ENCODE data around the gene NAV1.
A peak's percentile ranks its signal among the peaks of the same experiment; 100 is the strongest.

The NAV1 gene

DNA sequence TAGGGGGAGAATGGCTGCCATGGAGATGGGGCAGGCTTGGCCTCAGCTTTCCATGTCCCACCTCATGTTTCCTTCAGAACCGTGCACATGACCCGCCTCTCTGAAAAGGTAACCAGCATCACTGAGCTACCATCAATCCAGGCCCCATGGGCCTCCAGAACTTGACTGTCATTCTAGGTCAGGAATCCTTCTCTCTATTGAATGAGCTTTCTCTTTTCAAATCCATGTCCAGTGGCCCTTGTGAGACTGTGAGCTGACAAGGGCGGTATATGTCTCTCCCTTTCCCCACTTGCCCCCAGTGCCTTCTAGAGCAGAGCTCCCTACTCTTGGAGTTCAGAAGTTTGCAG is 36.4 kb upstream of the NAV1 start:
- no peak overlapping the region for H3K4me3 ChIP-seq (ENCODE audit: low read depth, low read length)

GRCh38 chr1:201503397-201504176 is 35.3 kb upstream of the NAV1 start:
- H3K4me3 ChIP-seq (ENCODE audit: low read depth, low read length): no peak overlapping the region

- H3K4me3 ChIP-seq (ENCODE audit: low read depth, low read length): no peak overlapping the region
Observed at GRCh38 chr1:201504179-201504631, 34.7 kb upstream of the NAV1 start.

GRCh38 chr1:201504799-201505502 is 34.0 kb upstream of the NAV1 start:
- no peak overlapping the region for H3K4me3 ChIP-seq (ENCODE audit: low read depth, low read length)

- H3K4me3 ChIP-seq (ENCODE audit: low read depth, low read length): no peak overlapping the region
Observed at GRCh38 chr1:201505503-201505890, 33.4 kb upstream of the NAV1 start.

GRCh38 chr1:201506092-201506491 is 32.8 kb upstream of the NAV1 start:
- no peak overlapping the region for H3K4me3 ChIP-seq (ENCODE audit: low read depth, low read length)

- H3K4me3 ChIP-seq (ENCODE audit: low read depth, low read length): peak within 1 kb of the TSS; percentile 49
Observed at GRCh38 chr1:201506557-201507359, 32.2 kb upstream of the NAV1 start, which contains the start of gene CSRP1. CSRP1 (minus strand) TSS chr1:201507123; CDS start chr1:201496303, 10,820 bp downstream.

DNA sequence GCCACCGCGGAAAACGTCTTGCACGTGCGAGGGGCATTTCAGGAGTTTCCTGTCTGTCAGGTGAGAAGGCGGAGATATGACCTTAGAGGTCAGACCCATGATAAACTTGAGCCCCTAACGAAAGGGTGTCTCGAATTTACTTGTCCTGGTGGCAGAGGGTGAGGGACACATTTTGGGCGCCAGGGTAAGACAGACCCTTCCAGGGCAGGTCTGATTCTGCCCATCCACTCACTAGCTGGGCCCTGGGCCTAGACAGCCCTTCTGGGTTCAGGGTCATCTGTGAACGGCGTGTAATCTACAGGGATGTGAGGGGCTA is 31.6 kb upstream of the NAV1 start:
- H3K4me3 ChIP-seq (ENCODE audit: low read depth, low read length): peak overlapping the region; percentile 49

DNA sequence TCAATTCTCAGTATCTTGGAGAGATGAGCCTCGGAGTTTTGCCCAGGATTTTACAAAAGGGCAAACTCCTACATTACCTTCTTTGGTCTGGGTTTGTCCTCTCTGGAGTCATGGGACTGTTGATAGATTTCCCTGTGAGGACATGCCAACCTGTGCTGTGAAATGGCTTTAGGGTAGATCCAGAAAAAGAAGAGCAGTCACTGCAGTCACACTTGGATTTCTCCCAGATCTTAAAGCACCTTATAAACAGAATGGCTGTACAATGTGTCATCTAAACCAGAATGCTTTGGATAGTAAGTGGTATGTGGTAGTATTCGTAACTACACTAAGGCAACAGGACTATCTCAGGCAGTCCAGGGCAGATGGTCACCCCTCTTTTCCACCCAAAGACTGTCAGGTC is 30.1 kb upstream of the NAV1 start:
- H3K4me3 ChIP-seq (ENCODE audit: low read depth, low read length): no peak overlapping the region

- H3K4me3 ChIP-seq (ENCODE audit: low read depth, low read length): no peak overlapping the region
Observed at GRCh38 chr1:201509601-201510374, 29.1 kb upstream of the NAV1 start.

DNA sequence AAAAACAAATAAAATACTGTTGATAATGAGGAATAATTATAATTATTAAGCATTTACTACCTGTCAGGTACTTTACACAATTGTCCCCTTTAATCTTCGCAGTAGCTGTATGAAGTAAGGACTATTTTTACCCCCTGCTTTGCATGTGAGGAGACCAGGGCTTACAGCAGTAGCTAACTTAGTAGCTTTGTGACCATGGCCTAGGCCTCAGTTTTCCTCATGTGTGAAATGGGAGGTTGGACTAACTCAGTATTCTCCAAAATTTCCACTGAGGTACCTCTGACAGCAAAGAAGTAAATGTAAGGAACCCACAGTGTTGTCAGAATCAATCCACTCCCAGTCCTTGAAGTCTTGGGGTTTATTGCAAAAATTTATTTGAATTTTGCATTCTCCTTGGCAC is 28.2 kb upstream of the NAV1 start:
- H3K4me3 ChIP-seq (ENCODE audit: low read depth, low read length): no peak overlapping the region

- no peak overlapping the region for H3K4me3 ChIP-seq (ENCODE audit: low read depth, low read length)
Observed at GRCh38 chr1:201511396-201511940, 27.5 kb upstream of the NAV1 start.

DNA sequence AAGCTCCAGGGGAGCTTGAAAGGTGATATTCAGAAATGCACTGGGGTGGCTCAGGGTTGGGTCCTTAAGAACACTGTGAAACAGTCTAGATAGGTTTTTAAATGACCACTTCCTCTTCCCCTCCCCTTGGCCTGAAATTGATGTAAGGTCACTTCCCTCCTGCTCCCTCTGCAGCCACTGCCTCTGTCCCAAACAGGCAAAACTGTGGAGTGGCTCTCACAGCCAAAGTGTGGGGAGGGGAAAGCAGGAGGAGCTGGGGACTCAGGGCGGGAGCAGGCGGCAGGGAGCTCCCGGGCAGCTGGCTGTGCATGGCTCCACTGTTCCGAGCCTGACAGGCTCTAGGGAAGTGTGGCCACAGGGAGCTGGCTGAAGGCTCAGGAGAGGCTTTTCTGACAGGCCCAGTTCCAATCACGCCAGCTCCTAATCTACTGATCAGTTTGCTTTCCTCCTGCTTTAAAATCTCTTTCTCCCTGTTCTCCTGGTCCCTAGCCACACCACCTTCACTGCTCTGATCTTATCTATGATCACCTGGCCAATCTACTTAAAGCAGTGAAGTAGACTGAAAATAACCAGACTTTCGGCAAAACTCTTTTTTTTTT is 26.9 kb upstream of the NAV1 start:
- H3K4me3 ChIP-seq (ENCODE audit: low read depth, low read length): no peak overlapping the region

DNA sequence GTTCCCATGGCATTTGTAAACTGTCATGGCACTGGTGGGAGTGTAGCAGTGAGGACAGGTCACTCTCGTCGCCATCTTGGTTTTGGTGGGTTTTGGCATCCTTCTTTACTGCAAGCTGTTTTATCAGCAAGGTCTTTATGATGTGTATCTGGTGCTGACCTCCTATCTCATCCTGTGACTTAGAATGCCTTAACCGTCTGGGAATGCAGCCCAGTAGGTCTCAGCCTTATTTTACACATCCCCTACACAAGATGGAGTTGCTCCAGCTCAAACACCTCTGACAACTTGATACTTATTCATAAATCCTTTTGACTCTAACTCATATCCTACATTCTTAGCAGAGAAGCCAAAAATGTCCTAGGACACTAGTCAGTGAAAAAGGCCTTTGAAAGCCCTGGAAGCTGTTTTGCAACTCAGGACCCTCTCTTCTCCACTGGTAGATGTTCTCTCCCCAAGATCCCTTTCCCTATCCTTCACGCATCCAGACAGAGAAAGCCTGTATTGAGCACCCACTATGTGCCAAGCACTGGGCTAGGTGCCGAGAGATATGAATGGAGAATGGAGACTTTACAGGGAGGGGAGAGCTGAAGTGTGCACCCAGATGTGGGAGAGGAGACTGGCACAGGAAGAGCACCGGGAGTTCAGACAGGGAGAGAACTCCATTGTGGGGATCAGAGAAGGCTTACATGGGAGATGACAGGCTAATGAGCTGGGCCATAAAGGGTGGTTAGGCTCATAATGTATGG is 25.3 kb upstream of the NAV1 start:
- H3K4me3 ChIP-seq (ENCODE audit: low read depth, low read length): no peak overlapping the region

DNA sequence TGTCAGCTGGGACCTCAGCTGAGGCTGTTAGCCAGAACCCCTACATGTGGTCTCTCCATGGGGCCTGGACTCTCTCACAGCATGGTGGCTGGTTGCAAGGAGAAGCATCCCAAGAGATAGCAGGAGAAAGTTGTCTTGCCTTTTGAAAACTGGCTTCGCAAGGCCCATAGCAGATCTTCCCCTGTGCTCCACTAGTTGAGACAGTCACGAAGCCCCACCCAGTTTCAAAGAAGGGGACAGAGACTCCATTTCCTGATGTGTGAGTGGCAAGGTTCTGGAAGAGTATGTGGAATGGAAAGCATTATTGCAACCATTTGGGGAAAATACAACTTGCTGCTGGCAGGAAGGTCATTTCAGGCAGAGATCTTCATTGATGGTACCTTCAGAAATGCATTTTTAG is 24.5 kb upstream of the NAV1 start:
- H3K4me3 ChIP-seq (ENCODE audit: low read depth, low read length): no peak overlapping the region

DNA sequence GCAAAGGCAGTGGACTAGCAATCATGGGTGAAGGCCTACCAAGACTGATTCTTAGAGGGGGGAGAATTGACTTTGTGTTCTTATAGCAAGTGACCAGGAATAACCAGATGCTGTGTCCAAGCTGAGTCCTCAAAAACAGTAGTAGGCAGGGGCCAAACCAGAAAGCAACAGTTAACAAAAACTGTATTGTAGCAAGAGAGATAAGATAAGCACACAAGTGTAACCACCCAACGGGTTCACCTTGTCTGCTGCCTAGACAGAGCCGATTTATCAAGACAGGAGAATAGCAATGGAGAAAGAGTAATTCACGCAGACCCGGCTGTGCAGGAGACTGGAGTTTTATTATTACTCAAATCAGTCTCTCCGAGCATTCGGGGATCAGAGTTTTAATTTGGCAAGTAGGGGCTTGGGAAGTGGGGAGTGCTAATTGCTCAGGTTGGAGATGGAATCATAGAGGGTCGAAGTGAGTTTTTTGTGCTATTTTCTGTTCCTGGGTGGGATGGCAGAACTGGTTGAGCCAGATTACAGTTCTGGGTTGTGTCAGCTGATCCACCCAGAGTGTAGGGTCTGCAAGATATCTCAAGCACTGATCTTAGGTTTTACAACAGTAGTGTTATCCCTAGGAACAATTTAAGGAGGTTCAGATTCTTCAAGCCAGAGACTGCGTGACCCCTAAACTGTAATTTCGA is 23.7 kb upstream of the NAV1 start:
- H3K4me3 ChIP-seq (ENCODE audit: low read depth, low read length): no peak overlapping the region

GRCh38 chr1:201515895-201516294 is 23.0 kb upstream of the NAV1 start:
- no peak overlapping the region for H3K4me3 ChIP-seq (ENCODE audit: low read depth, low read length)

DNA sequence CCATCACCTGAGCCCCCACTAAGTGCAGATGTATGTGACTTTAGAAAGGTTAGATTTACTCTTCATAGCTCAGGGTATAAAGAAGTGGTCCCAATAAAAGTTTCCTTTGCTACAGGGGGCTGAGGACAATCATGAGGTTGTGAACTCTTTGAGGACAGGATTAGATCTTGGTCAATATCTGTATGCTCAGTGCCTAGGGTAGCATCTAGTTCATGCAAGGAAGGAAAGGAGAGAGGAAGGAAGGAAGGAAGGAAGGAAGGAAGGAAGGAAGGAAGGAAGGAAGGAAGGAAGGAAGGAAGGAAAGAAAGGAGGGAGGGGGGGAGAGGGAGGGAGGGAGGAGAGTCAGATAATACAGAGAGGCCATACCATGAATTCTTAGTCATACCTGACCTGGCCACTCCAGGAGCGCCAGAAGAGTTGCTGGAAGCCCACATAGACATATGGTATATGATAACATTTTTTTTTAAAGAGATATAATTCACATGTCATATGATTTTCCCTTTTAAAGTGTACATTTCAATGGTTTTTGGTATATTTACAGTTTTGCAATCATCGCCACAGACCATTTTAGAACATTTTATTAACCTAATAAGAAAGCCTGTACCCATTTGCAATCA is 22.3 kb upstream of the NAV1 start:
- no peak overlapping the region for H3K4me3 ChIP-seq (ENCODE audit: low read depth, low read length)

- no peak overlapping the region for H3K4me3 ChIP-seq (ENCODE audit: low read depth, low read length)
Observed at GRCh38 chr1:201517631-201518030, 21.3 kb upstream of the NAV1 start.

Data from iPS-11a (cell line).